OCI-LY3 (cell line): ENCODE results near the gene ANKRD29.

ENCODE experiments used
- CTCF ChIP-seq: fragments of 200-600, 300-600 bp; sonication (generic); IDR thresholded peaks from 2 replicates; pipeline ENCODE4 v1.5.1; 2014; ENCODE audit warnings: antibody characterized with exemption, low read length, low read depth
- EZH2phosphoT487 ChIP-seq: fragments of 200-600 bp; shearing (Covaris generic); IDR thresholded peaks from 2 replicates; pipeline ENCODE4 v1.6.1; 2018; ENCODE audit warnings: antibody characterized with exemption, mixed run types, low read depth

- TF ChIP-seq EZH2phosphoT487: no peak
- TF ChIP-seq CTCF: no peak
Measured at GRCh38 chr18:23631746-23632145, 31.0 kb downstream of the ANKRD29 start.
